Lung microvascular endothelial cell (primary cell): ENCODE measurements around the gene NFATC3. TPM values are rescaled to one million over a fixed set of nuclear protein-coding genes. Genes with fewer than 3 reads are reported as not detected.

ENCODE experiments used
- DNase-seq, 2 donors: peaks; one replicate each; pipeline versions ENCODE4 v3.0.0 to v3.0.0-alpha.2; 2010; ENCODE audit warnings: low read depth in 2 of 2
- total RNA-seq: library from RNA; depleted of rRNA; stranded (reverse); fragments of >200 nt; gene quantifications from 2 replicates; pipeline ENCODE4 v1.2.1, GENCODE V29; 2014

Gene NFATC3
- total RNA-seq, 1 donor from 2014 or later: 18.5 TPM

DNA sequence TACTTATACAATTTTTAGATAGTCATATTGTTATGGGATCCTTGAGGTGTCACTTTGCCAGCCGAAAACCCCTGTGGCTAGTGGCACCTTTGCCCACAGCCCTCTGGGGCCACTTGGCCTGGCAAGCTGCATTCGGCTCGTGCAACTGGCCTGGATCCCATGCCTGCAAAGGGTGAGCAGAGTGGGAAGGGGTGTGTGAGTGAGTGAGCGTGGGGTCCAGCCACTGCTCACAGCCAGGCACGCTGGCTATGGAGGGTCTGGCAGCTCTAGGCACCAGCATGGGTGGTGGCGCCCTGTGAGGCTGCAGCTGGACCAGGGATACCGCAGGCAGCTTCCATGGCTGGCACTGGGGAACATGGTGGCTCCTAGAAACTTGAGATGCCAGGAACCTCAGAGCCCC is 101.7 kb downstream of the NFATC3 start:
- no peak for DNase-seq

DNA sequence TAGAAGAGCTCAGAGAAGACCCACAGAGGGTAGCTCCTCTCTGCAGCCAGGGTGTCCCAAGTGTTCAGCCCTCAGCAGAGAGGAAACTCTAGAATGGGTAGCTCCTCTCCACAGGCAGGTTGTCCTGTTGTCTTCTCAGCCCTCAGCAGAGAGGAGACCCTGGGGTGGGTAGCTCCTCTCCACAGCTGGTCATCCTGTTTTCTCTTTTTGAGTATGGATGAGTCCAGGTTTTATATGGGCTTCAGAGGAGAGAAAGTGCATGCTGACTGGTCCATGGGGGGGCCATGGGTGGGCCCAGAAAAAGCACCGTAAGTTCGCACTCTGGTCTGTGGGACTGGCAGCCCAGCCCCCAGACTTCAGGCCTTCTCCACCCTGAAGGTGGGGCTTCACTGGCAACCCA is 102.3 kb downstream of the NFATC3 start:
- no peak for DNase-seq

DNA sequence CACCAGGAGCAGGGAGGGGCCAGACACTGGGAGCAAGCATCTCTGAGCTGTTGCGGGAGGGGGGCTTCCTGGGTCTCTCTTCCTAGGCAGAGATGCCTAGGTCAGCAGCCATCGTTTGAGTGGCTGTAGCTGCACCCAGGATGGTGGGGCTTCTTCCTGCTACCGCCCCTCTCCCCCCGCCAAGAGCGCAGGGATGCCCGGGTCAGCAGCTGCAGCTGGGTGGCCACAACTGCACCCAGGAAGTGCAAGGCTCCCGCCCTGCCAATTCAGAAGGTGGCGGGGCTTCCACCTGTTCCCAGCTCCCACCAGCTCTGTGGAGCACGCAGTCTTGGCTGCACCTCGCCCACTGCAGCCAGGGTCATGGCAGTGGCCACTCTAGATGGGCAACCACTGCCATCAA is 103.0 kb downstream of the NFATC3 start:
- DNase-seq: no peak

DNA sequence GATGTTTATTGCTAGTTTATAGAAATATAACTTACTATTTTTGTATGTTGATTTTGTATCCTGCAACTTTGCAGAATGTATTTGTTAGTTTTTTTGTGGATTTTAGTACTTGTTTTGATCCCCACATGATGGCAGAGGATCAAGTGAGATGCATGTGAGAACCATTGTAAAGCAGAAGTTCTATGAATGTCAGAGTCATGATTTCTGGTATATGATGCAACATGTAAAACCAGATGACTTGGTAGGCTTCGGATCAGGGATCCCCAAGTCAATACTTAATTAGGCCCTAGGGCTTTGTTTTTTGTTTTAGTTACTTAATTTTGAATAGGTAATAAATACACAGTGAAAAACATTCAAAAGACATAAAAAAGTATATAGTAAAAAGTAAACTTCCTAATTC is 104.9 kb downstream of the NFATC3 start:
- DNase-seq: no peak

DNA sequence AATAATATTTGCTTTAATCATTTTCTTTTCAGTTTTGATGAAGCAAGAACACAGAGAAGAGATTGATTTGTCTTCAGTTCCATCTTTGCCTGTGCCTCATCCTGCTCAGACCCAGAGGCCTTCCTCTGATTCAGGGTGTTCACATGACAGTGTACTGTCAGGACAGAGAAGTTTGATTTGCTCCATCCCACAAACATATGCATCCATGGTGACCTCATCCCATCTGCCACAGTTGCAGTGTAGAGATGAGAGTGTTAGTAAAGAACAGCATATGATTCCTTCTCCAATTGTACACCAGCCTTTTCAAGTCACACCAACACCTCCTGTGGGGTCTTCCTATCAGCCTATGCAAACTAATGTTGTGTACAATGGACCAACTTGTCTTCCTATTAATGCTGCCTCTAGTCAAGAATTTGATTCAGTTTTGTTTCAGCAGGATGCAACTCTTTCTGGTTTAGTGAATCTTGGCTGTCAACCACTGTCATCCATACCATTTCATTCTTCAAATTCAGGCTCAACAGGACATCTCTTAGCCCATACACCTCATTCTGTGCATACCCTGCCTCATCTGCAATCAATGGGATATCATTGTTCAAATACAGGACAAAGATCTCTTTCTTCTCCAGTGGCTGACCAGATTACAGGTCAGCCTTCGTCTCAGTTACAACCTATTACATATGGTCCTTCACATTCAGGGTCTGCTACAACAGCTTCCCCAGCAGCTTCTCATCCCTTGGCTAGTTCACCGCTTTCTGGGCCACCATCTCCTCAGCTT is 105.8 kb downstream of the NFATC3 start:
- DNase-seq: no peak

DNA sequence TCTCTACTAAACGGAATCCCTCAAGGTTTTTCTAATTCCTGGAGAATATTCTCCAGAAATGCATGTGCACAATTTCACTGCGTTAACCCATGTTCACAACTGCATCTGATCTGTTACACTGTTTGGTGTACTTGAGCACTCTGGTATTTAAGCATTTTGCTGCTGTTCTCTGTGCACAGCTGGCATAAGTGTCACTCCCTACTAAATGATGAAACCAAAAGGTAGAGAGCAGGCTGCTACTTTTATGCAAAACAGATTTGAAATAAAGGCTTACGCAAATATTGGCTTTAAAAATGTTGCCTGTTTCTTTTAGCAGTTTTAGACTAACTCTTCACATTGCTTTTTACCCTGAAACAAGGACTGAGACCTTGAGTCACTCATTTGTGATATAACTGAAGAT is 109.1 kb downstream of the NFATC3 start:
- DNase-seq: no peak

DNA sequence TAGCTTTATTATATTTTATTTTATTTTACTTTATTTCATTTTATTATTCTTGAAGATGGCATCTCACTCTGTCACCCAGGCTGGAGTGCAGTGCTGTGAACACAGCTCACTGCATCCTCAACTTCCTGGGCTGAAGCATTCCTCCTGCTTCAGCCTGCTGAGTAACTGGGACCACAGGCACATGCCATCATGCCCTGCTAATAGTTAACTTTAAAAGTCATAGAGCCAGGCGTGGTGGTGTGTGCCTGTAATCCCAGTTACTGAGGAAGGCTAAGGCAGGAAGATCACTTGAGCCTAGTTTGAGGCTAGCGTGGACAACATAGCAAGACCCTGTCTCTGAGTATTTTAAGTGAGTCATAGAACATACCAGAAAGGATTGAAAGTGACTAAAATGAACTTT is 112.1 kb downstream of the NFATC3 start:
- peak in 1 of 2 donors; percentile 1 for DNase-seq

DNA sequence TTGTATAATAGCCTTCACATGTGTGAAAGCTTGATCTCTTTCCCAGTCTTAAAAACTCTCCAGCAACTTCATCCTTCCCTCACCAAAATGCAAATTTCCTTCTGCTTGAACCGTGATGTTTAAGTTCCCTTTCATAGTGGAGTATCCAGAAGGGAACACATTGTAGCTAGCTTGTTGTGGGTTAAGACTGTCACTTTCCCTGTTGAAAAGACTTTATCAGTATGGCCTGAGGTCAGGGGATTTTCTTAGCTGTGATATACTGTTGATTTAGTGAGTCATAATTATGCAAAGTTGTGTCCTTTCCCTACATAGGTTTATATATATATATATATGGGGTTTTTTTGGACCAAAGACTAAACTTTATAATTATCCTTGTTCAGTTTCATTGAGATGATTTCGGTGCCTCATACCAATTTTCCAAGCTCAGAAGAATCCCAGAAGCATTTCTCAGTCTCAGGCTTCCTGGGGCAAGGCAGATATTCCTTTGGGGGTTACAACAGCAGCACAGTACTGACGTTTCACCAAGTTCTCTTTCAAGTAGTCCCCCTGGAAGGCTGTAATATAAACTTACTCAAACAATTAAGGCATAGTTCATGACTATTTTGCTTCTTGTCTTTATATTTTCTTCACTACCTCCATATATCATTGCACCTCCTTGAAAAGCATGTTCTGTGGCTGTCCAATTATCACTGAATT is 115.1 kb downstream of the NFATC3 start:
- peak in 1 of 2 donors; percentile 14 for DNase-seq

DNA sequence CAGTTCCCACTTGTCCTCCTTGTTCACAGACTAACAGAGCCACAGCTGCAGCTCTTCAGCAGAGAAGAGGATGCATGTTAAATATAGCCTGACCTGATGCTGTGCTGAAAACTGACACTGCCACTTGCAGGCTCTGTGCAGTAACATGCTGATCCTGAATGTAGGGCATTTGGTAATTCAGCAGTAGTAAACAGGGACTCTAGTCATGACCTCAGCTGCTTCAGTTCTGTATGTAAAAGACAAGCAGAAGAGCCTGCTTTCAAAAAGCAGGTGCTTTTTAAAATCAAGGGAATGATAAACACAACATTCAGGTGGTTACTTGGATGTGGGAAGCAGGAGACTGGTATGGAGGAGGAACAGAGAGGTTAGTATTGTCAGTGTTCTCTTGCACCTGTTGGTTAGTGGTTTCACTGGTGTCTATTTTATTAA is 116.9 kb downstream of the NFATC3 start:
- DNase-seq: no peak

DNA sequence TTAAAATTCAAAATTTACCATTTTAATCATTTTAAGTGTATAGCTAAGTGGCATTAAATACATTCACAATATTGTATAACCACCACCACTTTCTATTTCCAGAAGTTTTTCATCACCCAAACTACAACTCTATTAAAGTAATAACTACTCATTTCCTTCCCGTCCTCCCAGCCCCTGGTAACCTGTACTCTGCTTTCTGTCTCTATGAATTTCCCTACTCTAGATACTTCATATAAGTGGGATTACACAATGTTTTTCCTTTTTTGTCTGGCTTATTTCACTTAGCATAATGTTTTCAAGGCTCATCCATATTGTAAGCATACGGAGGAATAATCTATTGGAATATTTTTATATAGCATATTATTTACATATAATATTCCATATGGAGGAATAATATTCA is 121.1 kb downstream of the NFATC3 start:
- peak; percentile 21 to 78 for DNase-seq

DNA sequence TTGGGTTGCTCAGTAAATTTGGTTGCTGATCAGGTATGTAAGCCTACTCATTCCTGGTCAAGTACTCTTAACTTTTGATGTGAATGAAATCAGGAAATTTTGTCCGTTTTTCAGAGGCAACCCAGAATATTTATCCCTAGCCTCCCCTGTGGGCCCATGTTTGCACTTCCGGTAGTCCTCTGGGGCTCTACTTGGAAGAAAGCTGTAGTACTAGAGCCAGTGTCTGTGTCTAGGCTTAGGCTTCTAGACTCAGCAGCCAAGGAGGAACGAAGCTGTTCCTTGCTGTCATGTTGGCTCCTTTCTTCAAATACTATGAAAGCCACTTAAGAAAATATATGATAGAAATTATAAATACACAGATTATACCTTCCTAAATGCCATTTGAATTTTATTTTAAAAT is 129.6 kb downstream of the NFATC3 start:
- no peak for DNase-seq

DNA sequence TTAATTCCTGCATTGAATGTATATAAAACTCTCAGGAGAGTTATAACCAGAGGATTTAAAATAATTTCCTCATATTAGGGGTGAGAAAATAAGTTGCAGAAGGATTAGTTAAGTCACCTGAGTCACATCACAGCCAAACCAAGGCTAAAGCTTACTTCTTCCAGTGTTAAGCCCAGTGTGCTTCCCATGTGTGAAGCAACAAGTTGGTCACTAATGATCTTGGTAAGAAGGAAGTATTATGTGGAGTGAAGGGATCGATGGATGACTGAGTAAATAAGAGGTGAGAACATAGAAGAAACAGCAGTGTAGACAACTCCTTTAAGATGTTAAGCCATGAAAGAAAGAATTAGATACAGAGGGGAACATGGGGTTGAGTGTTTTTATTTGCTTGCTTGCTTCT is 130.1 kb downstream of the NFATC3 start:
- no peak for DNase-seq

DNA sequence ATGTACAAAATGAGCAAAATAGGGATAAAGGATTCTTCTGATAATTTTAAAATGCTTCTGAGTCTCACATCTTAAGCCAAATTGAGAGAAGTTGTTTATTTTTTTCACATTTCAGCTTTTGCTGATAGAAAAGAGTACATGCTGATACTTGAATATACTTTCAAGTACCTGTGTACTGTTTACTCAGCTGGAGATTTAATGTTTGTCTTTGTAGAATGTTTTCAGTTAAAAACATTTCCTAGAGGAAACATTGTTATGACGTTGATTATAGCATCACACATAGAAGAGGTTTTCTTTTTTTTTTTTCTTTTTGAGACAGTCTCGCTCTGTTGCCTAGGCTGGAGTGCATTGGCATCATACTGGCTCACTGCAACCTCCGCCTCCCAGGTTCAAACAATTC is 131.1 kb downstream of the NFATC3 start:
- DNase-seq: no peak

DNA sequence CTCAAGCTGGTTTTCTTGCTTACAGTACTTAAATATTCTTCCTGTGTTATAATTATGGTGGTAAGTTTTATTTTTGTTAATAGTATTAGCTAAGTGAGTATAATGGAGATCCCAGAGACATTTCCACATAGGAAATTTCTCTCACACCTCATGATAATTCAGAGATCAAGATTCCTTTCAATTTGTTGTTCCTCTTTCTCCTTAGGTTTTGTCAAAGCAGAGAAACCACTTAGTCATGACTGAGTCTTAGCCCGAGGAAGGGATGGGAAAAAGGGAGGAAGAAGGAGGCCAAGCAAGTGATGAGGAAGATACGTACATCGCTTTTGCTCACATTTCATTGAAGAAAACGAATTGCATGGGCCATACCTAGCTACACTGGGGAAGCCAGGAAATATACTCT is 132.3 kb downstream of the NFATC3 start:
- DNase-seq: no peak

DNA sequence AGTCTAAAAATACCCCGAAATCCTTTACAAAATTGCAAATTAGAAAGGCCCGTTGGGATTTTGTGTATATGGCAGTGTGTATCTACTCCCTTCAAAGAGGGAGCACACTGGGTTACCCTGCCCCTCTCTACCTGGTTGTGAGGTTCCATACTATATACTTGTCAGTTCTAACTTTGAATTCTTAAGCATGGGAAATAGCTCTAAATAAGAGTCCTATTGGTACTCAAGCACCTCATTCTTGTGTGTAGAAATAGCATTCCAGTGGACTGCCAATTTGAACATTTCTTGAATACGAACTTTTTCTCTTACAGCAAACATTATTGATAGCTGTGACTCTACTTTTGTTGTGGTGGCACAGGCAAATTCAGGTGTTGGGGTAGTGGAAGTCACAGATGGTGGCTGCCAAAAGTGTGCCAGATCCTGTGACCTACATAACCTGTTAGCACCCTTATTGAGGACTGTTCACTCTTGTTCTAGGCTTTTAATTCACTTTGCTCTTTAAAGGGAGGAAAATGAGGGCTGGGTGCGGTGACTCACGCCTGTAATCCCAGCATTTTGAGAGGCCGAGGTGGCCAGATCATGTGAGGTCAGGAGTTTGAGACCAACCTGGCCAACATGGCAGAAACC is 134.7 kb downstream of the NFATC3 start:
- no peak for DNase-seq

DNA sequence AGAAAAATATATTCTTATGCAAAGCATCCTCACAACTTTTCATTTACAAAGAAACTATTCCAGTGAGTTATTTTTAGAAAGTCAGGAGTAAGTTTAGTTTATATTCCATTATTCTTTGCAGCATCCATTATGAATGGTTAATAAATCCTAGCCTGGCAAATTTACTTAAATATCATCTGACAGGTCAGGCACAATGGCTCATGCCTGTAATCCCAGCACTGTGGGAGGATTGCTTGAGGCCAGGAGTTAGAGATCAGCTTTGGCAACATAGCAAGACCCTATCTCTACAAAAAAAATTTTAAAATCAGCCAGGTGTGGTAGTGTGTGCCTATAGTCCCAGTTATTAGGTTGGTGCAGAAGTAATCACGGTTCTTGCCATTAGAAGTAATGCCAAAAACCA is 137.9 kb downstream of the NFATC3 start:
- DNase-seq: no peak

DNA sequence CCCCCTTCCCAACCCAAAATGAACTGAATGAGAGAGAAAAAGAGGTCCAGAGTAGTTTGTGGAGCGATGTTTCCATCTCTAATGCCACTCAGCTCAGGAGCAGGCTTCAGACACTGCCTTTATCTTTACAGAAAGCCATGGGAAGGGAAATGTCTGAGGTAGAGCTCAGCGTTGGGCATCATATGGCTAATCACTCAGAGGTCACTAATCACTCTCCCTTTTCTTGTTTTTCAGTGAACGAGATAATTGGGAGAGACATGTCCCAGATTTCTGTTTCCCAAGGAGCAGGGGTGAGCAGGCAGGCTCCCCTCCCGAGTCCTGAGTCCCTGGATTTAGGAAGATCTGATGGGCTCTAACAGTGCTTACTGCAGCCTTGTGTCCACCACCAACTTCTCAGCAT is 140.9 kb downstream of the NFATC3 start:
- no peak for DNase-seq

DNA sequence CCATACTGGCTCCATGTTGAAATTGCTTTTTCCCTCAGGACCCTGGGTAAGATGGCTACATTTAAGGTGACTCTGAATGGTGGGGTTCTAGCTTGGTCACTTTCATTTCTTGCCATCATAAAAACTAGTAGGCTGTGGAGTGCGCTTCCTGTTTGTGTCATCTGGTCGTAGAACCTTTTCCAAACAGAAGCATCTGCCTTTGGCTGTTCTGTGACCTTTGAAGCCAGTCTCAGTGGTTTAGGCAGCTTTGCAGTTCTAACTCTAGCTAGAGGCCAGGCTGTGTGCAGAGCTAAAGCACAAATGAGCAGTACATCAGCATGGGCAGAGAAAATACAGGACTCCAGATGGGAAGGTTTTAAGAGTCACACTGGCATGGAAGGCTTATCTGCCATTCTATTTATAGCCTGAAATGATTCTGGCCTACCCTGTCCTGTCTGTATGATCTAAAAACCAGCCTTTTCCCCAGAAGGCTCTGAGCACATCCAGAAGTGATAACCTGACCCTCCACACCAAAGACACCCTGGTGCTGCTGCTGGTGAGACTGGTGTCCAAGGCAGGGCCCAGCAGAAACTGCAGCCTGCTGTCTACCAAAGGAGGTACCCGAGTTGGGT is 142.1 kb downstream of the NFATC3 start:
- DNase-seq: peak in 1 of 2 donors; percentile 51

DNA sequence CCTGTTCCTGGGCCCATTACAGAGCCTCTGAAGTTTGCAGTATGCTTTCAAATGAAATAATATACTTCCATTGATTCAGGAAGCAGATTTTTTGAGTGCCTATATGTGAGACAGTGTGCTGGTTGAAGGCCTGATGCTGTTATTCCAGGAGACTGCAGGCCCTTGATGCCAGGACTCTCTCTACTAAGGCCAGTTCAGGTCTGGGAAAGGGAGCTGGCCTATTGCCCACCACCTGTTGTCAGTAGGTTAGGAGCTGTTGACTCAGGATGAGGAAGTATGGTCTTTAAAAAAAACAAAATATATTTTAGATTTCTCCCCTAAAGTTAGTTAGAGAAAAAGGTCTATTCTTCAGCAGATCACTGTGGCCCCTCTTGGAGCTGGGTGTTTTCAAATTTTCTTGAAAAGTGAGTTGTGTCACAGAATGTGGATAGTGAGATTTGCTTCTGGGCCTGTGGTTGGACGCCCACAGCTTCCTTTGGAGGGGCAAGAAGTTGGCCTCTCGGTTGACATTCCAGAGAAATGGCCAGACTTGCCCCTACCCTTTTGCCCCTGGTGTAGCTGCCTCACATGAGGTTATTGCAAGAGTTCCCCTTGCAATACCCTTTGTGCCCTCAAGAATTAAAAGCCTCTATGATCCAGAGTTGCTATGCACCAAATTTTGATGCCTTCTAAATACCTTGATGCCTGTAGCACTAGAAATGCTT is 142.8 kb downstream of the NFATC3 start:
- peak in 1 of 2 donors; percentile 38 for DNase-seq

DNA sequence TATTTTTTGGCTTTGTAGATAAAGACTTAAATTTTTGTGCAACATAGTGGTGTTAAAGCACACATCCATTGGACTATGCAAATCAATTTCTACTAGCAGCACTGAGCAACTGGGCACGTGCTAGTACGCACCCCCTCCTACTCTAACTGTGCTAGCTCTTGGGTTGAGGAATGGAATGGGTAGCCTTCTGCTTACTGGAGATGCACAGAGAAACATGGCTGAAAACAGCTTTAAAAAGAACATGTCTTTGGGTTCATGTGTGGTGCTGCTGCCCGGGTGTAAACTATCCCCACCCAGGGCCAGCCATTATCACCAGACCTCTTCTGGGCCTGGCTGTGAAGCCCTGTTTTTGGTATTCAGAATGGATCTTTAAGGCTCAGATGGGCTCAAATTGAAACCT is 143.5 kb downstream of the NFATC3 start:
- no peak for DNase-seq

DNA sequence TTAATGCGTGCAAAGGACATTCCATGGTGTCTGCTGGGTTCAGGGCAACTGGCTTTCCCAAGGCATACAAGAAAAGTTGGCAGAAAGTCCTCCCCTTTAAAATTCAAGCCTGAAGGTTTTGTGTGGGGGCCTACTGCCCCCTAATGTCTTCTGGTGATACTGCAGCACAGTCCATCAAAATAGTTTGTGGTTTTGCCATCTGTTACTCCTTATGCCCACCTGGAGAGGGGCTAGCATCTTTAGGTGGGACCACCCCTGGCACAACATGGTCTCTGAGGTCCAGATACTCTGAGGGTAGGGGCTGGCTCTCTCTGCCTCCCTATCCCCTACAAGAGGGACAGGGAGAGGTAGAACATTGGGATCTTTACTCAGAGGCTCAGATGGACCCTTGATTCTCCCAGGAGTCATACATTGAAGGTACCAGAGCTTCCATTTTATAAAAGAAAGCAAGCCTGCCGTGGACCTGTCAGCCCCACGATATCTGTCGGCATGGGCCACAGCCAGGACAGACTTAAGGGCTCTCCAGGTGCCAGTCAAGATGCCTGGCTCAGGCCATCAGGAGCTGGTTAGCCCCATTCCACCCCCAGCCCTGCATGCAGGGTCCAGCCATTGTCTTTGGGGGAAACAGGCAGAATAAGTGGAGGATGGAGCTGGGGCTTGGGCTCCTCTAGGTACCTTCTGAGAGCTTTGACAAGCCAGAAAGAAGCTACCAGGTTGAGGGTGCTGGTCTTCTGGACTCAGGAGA is 144.4 kb downstream of the NFATC3 start:
- peak; percentile 60 to 71 for DNase-seq
